Upper lobe of right lung (tissue), 1 donor: Measurements from ENCODE around the gene SLC6A6. TPM values are rescaled to one million over a fixed set of nuclear protein-coding genes. Genes with fewer than 3 reads are reported as not detected.
A peak's percentile ranks its signal among the peaks of the same experiment; 100 is the strongest.

ENCODE experiments used
- ATAC-seq: fragments of 200-7000 bp; cut with Tn5 transposase; one replicate; pipeline ENCODE4 v1.9.1; 2020; ENCODE audit warnings: mild to moderate bottlenecking, moderate library complexity
- DNase-seq: peaks from one replicate; pipeline ENCODE4 v3.0.0-alpha.2; 2020
- H3K27ac ChIP-seq: fragments of 200-600 bp; one replicate; pipeline ENCODE4 v1.8.0; 2022
- H3K27me3 ChIP-seq: fragments of 200-600 bp; one replicate; pipeline ENCODE4 v1.8.0; 2022; ENCODE audit warnings: mild to moderate bottlenecking
- H3K36me3 ChIP-seq: fragments of 200-600 bp; one replicate; pipeline ENCODE4 v1.8.0; 2022
- H3K4me1 ChIP-seq: fragments of 200-600 bp; one replicate; pipeline ENCODE4 v1.8.0; 2022
- H3K4me3 ChIP-seq: fragments of 200-600 bp; one replicate; pipeline ENCODE4 v1.8.0; 2022; ENCODE audit warnings: mild to moderate bottlenecking
- H3K9me3 ChIP-seq: fragments of 200-600 bp; one replicate; pipeline ENCODE4 v1.8.0; 2022
- intact Hi-C: fragments of 100-400 bp; cut with DNase I; formaldehyde crosslinking; loops from one replicate; pipeline ENCODE4 v1.11.0; 2022
- total RNA-seq: library from RNA; stranded (reverse); fragmentation: NEBNext Ultra II Directional; extraction: Animal tissue kit (Norgen Biotek cat#: 25700); gene quantifications from one replicate; pipeline ENCODE4 v1.2.1, GENCODE V29; 2021
- TF ChIP-seq, protein P1 (sequence below): fragments of 200-600 bp; IDR thresholded peaks from one replicate; pipeline ENCODE4 v1.8.0; 2022; ENCODE audit warnings: antibody characterized with exemption
- donor health status: DM: no; HTN: yes; CAD: no; lungs with severe emphysema.

SLC6A6 gene
- total RNA-seq, 1 donor from 2014 or later = 54.3 TPM

GRCh38 chr3:14423963-14424362 is 21.6 kb downstream of the SLC6A6 start:
- Histone ChIP-seq H3K4me1 (peaks cover 80% of the 10 kb centered on the region), H3K36me3 (no peaks in the 10 kb centered on the region), H3K9me3 (no peaks in the 10 kb centered on the region), H3K27ac (peak overlapping the region; percentile 52), H3K27me3 (no peaks in the 10 kb centered on the region), H3K4me3 (no peak overlapping the region)
- ATAC-seq (no peak), DNase-seq (no peak)
- intact Hi-C loops = no loop called here
- TF ChIP-seq, protein P1, sequence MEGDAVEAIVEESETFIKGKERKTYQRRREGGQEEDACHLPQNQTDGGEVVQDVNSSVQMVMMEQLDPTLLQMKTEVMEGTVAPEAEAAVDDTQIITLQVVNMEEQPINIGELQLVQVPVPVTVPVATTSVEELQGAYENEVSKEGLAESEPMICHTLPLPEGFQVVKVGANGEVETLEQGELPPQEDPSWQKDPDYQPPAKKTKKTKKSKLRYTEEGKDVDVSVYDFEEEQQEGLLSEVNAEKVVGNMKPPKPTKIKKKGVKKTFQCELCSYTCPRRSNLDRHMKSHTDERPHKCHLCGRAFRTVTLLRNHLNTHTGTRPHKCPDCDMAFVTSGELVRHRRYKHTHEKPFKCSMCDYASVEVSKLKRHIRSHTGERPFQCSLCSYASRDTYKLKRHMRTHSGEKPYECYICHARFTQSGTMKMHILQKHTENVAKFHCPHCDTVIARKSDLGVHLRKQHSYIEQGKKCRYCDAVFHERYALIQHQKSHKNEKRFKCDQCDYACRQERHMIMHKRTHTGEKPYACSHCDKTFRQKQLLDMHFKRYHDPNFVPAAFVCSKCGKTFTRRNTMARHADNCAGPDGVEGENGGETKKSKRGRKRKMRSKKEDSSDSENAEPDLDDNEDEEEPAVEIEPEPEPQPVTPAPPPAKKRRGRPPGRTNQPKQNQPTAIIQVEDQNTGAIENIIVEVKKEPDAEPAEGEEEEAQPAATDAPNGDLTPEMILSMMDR = no peak

GRCh38 chr3:14424711-14425580 is 22.5 kb downstream of the SLC6A6 start:
- Histone ChIP-seq H3K4me1 (peaks cover 80% of the 10 kb centered on the region), H3K27ac (peak overlapping the region; percentile 61), H3K36me3 (no peaks in the 10 kb centered on the region), H3K9me3 (no peaks in the 10 kb centered on the region), H3K4me3 (no peak overlapping the region), H3K27me3 (no peaks in the 10 kb centered on the region)
- intact Hi-C loops = no loop called here
- TF ChIP-seq, protein P1 = no peak
- peak; percentile 58 for ATAC-seq
- DNase-seq = no peak

- TF ChIP-seq, protein P1 = peak; percentile 14
- Histone ChIP-seq H3K4me1 (peaks cover 80% of the 10 kb centered on the region), H3K27ac (peak overlapping the region; percentile 61)
These were observed 23.3 kb downstream of the SLC6A6 start for GRCh38 chr3:14425581-14426304.

DNA sequence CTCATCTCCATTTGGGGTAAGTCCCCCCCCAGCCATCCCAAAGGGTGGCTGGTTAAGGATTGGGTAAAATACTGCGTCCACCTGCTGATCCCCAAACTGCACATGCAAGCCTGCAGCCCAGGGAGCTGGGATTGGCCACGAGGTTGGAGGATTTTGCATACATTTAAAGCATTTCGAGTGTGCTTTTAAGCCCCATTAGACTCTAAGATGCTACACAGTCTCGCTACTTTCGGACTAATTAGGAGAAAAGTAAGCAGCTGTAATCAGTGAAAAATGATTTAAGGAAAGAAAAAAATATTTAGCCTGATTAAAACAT is 23.9 kb downstream of the SLC6A6 start:
- Histone ChIP-seq H3K27me3 (no peaks in the 10 kb centered on the region), H3K36me3 (no peaks in the 10 kb centered on the region), H3K4me3 (no peak overlapping the region), H3K27ac (peak overlapping the region; percentile 61), H3K9me3 (no peaks in the 10 kb centered on the region), H3K4me1 (peaks cover 81% of the 10 kb centered on the region)
- TF ChIP-seq, protein P1 = no peak
- intact Hi-C loops = no loop called here
- DNase-seq = no peak
- no peak for ATAC-seq

More at GRCh38 chr3:14425581-14426304, 23.3 kb downstream of the SLC6A6 start:
- ATAC-seq (peak; percentile 76), DNase-seq (peak; percentile 80)
- Histone ChIP-seq H3K27me3 (no peaks in the 10 kb centered on the region), H3K9me3 (no peaks in the 10 kb centered on the region), H3K4me3 (no peak overlapping the region), H3K36me3 (no peaks in the 10 kb centered on the region)
- intact Hi-C loops = no loop called here

DNA sequence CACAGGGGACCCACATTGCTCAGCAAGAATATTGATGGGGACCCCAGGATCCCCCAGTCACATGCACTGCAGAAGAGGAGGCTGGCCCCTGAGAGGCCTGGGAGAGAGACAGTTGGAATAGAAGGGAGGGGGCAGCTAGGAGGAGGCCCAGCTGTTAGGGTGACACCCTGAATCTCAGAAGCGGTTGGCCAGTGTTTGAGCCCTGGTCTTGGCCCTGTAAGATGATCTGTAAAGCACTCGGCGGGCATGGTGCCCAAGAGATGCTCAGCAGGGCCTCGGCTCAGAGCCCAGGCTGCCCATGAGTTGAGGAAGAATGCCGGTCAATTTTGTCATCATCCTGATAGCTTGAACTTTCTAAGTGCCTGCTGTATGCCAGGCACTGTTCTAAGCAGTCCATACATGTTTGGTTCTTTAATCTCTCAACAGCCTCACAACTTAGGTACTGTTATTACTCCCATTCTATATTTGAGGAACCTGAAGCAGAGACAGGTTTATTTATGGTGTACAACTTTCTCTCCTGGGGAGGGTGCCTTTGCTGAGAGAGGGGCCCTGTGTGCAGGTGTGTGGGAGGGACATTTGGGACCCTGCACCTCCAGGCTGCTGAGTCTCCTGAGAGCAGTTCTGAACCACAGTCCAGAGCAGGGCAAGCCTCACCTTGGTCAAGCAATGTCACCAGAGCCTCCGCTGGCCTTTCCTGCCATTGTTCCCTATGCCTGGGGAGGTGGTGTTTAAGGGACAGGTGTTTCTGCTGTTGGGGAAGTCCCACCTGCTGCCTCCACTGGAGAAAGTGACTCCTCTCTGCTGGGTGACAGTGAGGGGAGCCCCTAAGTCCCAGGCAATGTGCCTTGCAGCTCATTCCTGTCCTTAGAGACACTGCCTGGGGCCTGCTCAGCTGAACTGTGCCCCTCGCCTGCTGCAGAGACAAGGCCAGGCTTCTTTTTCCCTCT is 26.0 kb downstream of the SLC6A6 start:
- Histone ChIP-seq H3K9me3 (no peaks in the 10 kb centered on the region), H3K4me1 (peaks cover 86% of the 10 kb centered on the region)

More for the DNA sequence above, 26.0 kb downstream of the SLC6A6 start:
- ATAC-seq = no peak
- no peak for DNase-seq
- no peak overlapping the region for H3K4me3 ChIP-seq
- no peaks in the 10 kb centered on the region for H3K36me3 ChIP-seq
- H3K27me3 ChIP-seq = no peaks in the 10 kb centered on the region
- intact Hi-C loops = no loop called here
- peak overlapping the region; percentile 45 for H3K27ac ChIP-seq
- TF ChIP-seq, protein P1 = no peak
